Measurements from ENCODE around the gene ZNF319. TPM values are rescaled to one million over a fixed set of nuclear protein-coding genes. Genes with fewer than 3 reads are reported as not detected.

ZNF319 gene
- total RNA-seq, 4 donors from 2014 or later, result 4.2 to 16.6 (median 11.6) TPM

DNA sequence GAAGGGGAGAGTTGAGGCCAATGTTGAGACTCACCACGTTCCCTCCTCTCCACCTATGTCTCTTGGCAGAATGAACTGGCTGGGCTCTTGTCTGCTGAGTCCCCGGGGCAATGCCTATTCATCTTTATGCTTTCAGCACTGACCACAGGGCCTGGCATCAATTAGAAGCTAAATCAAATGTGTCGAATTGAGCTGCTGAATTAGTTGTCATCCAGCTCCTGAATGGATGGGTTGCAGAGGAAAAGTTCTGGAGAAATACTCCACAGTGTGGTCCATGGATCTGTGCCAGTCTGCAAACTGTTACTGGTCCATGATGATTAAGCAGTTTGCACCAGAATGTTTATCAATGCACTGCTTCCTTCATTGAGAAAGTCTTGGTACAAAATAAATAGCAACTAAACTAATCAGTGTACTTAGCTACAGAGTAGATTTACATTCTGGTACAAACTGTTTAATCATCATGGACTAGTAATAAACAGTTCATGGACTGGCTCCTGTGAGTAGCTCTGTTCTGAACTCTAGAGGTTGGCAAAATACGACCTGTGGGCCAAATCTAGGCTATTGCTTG, 34.2 kb downstream of the ZNF319 start:
- Histone ChIP-seq H3K36me3 (no peaks in the 10 kb centered on the region), H3K27ac (no peak overlapping the region), H3K4me1 (no peaks in the 10 kb centered on the region), H3K9me3 (no peaks in the 10 kb centered on the region), H3K4me3 (no peak overlapping the region), H3K27me3 (peaks cover under 1% of the 10 kb centered on the region)
- TF ChIP-seq POLR2A (IDR thresholded peaks at IDR 0.05) (no peak), EP300 (IDR thresholded peaks at IDR 0.05) (no peak), POLR2AphosphoS5 (IDR thresholded peaks at IDR 0.05) (no peak)
- TF ChIP-seq, protein P1, sequence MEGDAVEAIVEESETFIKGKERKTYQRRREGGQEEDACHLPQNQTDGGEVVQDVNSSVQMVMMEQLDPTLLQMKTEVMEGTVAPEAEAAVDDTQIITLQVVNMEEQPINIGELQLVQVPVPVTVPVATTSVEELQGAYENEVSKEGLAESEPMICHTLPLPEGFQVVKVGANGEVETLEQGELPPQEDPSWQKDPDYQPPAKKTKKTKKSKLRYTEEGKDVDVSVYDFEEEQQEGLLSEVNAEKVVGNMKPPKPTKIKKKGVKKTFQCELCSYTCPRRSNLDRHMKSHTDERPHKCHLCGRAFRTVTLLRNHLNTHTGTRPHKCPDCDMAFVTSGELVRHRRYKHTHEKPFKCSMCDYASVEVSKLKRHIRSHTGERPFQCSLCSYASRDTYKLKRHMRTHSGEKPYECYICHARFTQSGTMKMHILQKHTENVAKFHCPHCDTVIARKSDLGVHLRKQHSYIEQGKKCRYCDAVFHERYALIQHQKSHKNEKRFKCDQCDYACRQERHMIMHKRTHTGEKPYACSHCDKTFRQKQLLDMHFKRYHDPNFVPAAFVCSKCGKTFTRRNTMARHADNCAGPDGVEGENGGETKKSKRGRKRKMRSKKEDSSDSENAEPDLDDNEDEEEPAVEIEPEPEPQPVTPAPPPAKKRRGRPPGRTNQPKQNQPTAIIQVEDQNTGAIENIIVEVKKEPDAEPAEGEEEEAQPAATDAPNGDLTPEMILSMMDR (IDR thresholded peaks at IDR 0.05), result no peak
- DNase-seq (ENCODE audit: low spot score in 2 of 2), result no peak
- 44% methylated on average over 4 of the region's 4 CpGs for WGBS

DNA sequence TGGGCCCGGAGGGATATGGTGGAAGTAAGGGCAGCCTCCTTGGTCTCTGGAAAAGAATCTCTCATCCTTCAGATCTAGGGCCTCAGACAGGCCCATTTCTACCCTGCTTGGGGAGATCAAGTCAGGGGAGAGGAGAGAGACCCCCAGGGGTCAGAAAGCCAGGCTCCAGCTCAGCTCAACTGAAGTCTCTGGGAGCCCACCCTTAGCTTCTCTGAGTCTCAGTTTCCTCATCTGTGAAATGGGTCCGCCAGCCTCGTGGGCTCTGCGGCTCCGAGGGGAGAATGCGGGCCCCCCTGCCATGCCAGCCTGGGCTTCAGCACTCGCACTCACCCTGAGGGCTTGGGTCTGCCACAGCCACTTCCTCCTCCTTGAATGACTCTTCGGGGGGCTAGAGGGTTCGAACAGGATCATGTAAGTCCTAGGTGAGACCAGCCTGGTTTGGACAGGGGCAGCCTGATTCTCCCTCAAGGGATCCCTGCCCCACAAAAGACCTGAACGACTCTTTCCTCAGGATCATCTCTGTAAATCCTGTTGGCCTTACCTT, 36.2 kb downstream of the ZNF319 start:
- 91% methylated on average over 4 of the region's 10 CpGs for WGBS
- Histone ChIP-seq H3K27ac (no peak overlapping the region), H3K36me3 (no peaks in the 10 kb centered on the region), H3K4me3 (no peak overlapping the region), H3K27me3 (no peaks in the 10 kb centered on the region), H3K9me3 (no peaks in the 10 kb centered on the region), H3K4me1 (no peaks in the 10 kb centered on the region)
- DNase-seq (ENCODE audit: low spot score in 2 of 2), result no peak
- TF ChIP-seq POLR2A (IDR thresholded peaks at IDR 0.05) (no peak), POLR2AphosphoS5 (IDR thresholded peaks at IDR 0.05) (no peak), EP300 (IDR thresholded peaks at IDR 0.05) (no peak)
- TF ChIP-seq, protein P1 (IDR thresholded peaks at IDR 0.05), result no peak

DNA sequence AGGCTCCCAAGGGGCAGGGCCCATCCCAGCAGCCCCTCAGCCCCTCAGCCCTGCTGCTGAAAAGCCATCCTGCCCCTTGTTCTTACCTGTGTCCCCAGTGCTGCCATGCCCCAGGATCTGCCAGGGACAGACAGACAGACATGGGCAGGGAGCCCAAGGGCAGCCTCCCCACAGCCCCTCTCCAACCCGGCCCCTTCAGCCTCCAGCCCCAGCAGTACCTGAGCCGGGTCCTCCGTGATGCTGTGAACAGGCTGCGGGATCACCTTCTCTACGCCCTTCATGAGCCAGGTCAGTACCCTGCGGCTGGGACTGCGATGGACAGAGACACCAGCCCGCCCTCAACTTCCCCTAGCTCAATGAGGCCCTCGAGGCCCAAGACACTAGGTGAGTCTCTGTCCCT, 37.7 kb downstream of the ZNF319 start:
- TF ChIP-seq EP300 (IDR thresholded peaks at IDR 0.05) (no peak), POLR2A (IDR thresholded peaks at IDR 0.05) (no peak), POLR2AphosphoS5 (IDR thresholded peaks at IDR 0.05) (no peak)
- TF ChIP-seq, protein P1 (IDR thresholded peaks at IDR 0.05), result no peak
- DNase-seq (ENCODE audit: low spot score in 2 of 2), result no peak
- H3K36me3 ChIP-seq, result no peaks in the 10 kb centered on the region
- 80% methylated on average over 1 of the region's 9 CpGs for WGBS
- H3K4me3 ChIP-seq, result no peak overlapping the region
- H3K4me1 ChIP-seq, result no peaks in the 10 kb centered on the region
- H3K9me3 ChIP-seq, result no peaks in the 10 kb centered on the region
- no peaks in the 10 kb centered on the region for H3K27me3 ChIP-seq
- H3K27ac ChIP-seq, result no peak overlapping the region

DNA sequence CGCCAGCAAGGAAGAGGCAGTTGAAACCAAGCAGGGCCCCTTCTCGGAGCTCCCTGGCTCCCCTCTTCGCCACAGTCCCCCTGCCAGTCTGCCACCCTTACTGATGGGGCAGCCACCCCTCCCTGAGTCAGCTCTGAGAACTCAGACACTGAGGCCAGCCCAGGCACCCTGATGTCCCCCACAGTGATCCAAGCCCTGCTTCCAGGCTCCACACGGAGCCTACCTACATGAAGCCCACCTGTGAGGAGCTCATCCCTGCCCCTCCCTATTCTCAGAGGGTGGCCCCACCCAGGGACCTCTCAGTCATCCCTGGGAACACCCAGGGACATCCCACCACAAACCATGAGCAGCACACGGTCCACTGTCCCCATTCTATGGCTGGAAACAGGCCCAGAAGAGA, 38.4 kb downstream of the ZNF319 start:
- no peaks in the 10 kb centered on the region for H3K36me3 ChIP-seq
- 78% methylated on average over 4 of the region's 5 CpGs for WGBS
- TF ChIP-seq, protein P1 (IDR thresholded peaks at IDR 0.05), result no peak
- TF ChIP-seq EP300 (IDR thresholded peaks at IDR 0.05), result no peak
- TF ChIP-seq POLR2A (IDR thresholded peaks at IDR 0.05), result no peak
- TF ChIP-seq POLR2AphosphoS5 (IDR thresholded peaks at IDR 0.05), result no peak
- no peak for DNase-seq (ENCODE audit: low spot score in 2 of 2)
- H3K27ac ChIP-seq, result no peak overlapping the region
- no peak overlapping the region for H3K4me3 ChIP-seq
- H3K4me1 ChIP-seq, result no peaks in the 10 kb centered on the region
- H3K9me3 ChIP-seq, result no peaks in the 10 kb centered on the region
- no peaks in the 10 kb centered on the region for H3K27me3 ChIP-seq

DNA sequence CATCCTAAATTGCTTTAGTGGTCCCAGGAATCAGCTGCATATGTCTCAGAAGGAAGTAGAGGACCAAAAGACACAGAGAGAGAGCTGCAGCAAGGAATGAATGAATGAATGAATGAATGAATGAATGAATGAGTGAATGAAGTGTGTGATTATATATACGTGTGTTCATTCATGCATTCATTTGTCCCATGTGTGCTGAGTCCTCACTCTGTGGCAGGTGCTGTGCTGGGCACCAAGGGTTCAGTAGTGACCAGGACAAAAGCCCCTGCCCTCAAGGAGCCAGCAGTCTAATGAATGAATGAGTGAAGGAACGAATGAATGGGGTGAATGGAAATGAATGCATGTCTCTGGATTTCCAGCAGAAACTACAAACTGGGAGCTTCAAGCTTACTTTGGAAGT, 38.9 kb downstream of the ZNF319 start:
- no peak for TF ChIP-seq EP300 (IDR thresholded peaks at IDR 0.05)
- TF ChIP-seq, protein P1 (IDR thresholded peaks at IDR 0.05), result no peak
- TF ChIP-seq POLR2AphosphoS5 (IDR thresholded peaks at IDR 0.05), result no peak
- no peak for TF ChIP-seq POLR2A (IDR thresholded peaks at IDR 0.05)
- 69% methylated on average over 2 of the region's 2 CpGs for WGBS
- Histone ChIP-seq H3K27ac (no peak overlapping the region), H3K36me3 (no peaks in the 10 kb centered on the region), H3K9me3 (no peaks in the 10 kb centered on the region), H3K4me3 (no peak overlapping the region), H3K27me3 (no peaks in the 10 kb centered on the region), H3K4me1 (no peaks in the 10 kb centered on the region)
- DNase-seq (ENCODE audit: low spot score in 2 of 2), result no peak

All from suprapubic skin (tissue), 4 donors.